ENCODE measurements around the gene CDH8.
"Not testable (repeated sequence)": the region's sequence is repeated elsewhere in the genome, so short reads cannot be mapped to it uniquely, and the experiment has no call there.

CDH8 gene

DNA sequence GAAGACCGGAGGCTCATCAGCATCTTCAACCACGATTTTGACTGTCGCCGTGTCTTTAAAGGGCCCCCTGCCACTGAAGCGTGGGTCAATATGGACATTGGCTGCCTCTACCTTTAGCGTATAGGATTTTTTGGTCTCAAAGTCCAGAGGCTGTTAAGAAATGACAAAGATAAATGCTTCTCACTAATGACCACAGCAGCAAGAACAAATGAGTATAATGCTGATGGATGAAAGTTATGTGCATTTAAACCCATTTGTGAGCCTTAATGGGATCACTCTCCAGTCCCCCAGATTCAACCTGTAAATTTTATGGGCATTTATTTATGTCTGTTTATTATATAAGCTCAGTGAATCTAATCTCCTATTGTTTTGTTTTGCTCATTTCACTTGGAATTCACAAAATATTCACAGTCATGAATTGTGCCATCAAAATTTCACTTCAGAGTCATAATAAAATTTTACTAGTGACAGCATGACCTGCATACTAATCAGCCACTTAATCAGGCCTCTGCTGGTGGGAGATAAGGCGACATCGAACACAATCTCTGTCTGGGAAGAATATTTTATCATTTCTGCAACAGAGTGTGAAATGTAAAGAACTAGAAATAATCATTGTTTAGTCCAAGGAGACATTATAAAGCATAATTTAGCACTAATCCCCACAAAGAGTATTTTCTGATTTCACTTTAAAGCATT, 218.5 kb downstream of the CDH8 start:
- H3K27ac ChIP-seq (ENCODE audit: low read depth, low read length) = no peak overlapping the region
- H3K36me3 ChIP-seq (ENCODE audit: control insufficient read depth, insufficient read depth, low read length) = no peaks in the 10 kb centered on the region; the same call in 1 of the 2 replicates
- H3K9me3 ChIP-seq (ENCODE audit: control insufficient read depth, insufficient read depth, low read length) = no peaks in the 10 kb centered on the region
- no peak overlapping the region for H3K9ac ChIP-seq (ENCODE audit: low read depth, low read length)
- H3K27me3 ChIP-seq (ENCODE audit: control insufficient read depth, insufficient read depth, low read length) = no peaks in the 10 kb centered on the region
- H3K4me1 ChIP-seq (ENCODE audit: control insufficient read depth, insufficient read depth, low read length) = peaks cover 12% of the 10 kb centered on the region
- H3K4me3 ChIP-seq (ENCODE audit: low read depth, low read length) = no peak overlapping the region

- Histone ChIP-seq H3K27ac (ENCODE audit: low read depth, low read length) (no peak overlapping the region), H3K27me3 (ENCODE audit: control insufficient read depth, insufficient read depth, low read length) (no peaks in the 10 kb centered on the region), H3K36me3 (ENCODE audit: control insufficient read depth, insufficient read depth, low read length) (no peaks in the 10 kb centered on the region; the same call in 1 of the 2 replicates), H3K9ac (ENCODE audit: low read depth, low read length) (no peak overlapping the region), H3K4me3 (ENCODE audit: low read depth, low read length) (no peak overlapping the region), H3K9me3 (ENCODE audit: control insufficient read depth, insufficient read depth, low read length) (no peaks in the 10 kb centered on the region), H3K4me1 (ENCODE audit: control insufficient read depth, insufficient read depth, low read length) (peaks cover 26% of the 10 kb centered on the region)
Measured at GRCh38 chr16:61814726-61815347, 221.4 kb downstream of the CDH8 start.

GRCh38 chr16:61813339-61813738, 222.9 kb downstream of the CDH8 start:
- H3K9ac ChIP-seq (ENCODE audit: low read depth, low read length) = no peak overlapping the region
- H3K27ac ChIP-seq (ENCODE audit: low read depth, low read length) = no peak overlapping the region
- H3K4me1 ChIP-seq (ENCODE audit: control insufficient read depth, insufficient read depth, low read length) = peaks cover 26% of the 10 kb centered on the region
- no peaks in the 10 kb centered on the region for H3K36me3 ChIP-seq (ENCODE audit: control insufficient read depth, insufficient read depth, low read length)
- no peaks in the 10 kb centered on the region for H3K9me3 ChIP-seq (ENCODE audit: control insufficient read depth, insufficient read depth, low read length)
- no peaks in the 10 kb centered on the region for H3K27me3 ChIP-seq (ENCODE audit: control insufficient read depth, insufficient read depth, low read length)
- no peak overlapping the region for H3K4me3 ChIP-seq (ENCODE audit: low read depth, low read length)

DNA sequence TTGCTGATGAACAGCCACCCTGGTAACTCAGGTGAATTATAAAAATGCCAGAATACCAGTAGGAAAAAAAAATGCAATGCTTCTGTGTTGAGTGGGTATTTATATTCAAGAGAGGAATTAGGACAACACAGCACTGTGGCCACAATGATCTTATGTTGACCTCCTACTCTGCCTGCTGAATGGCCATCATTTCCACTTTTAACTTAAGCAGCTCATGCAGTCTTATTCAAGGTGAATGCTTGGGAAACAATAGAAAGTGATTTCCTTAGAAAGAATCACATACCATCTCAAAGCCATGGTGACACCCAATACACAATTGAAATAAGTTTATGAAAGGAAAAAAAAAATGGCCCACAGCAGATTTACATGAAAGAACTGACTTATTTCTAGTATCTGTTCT, 224.0 kb downstream of the CDH8 start:
- Histone ChIP-seq H3K27ac (ENCODE audit: low read depth, low read length) (peak overlapping the region; percentile 21), H3K4me1 (ENCODE audit: control insufficient read depth, insufficient read depth, low read length) (peaks cover 26% of the 10 kb centered on the region), H3K9ac (ENCODE audit: low read depth, low read length) (no peak overlapping the region), H3K36me3 (ENCODE audit: control insufficient read depth, insufficient read depth, low read length) (no peaks in the 10 kb centered on the region), H3K9me3 (ENCODE audit: control insufficient read depth, insufficient read depth, low read length) (no peaks in the 10 kb centered on the region), H3K4me3 (ENCODE audit: low read depth, low read length) (no peak overlapping the region), H3K27me3 (ENCODE audit: control insufficient read depth, insufficient read depth, low read length) (no peaks in the 10 kb centered on the region)

DNA sequence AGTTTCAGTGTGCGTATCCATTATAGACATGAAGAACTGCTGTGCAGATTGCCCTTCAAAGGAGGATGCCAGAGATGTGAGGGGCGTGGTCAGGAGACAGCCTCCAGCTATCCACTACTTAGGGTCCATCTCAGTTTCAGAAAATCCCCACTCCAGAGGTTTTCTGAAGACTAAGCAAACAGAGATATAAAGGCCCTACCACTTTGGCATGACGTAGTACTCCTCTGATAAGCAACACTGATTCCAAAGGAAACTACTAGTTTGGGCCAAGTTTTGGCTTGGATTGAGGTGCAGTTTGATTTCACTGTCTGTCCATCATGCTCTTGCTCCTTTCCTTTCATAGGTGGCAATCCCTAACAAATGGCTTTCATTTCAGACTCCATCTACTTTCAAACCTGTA, 228.7 kb downstream of the CDH8 start:
- Histone ChIP-seq H3K36me3 (ENCODE audit: control insufficient read depth, insufficient read depth, low read length) (no peaks in the 10 kb centered on the region), H3K27ac (ENCODE audit: low read depth, low read length) (no peak overlapping the region), H3K4me1 (ENCODE audit: control insufficient read depth, insufficient read depth, low read length) (peaks cover 17% of the 10 kb centered on the region), H3K9me3 (ENCODE audit: control insufficient read depth, insufficient read depth, low read length) (no peaks in the 10 kb centered on the region), H3K4me3 (ENCODE audit: low read depth, low read length) (no peak overlapping the region), H3K9ac (ENCODE audit: low read depth, low read length) (no peak overlapping the region), H3K27me3 (ENCODE audit: control insufficient read depth, insufficient read depth, low read length) (no peaks in the 10 kb centered on the region)

DNA sequence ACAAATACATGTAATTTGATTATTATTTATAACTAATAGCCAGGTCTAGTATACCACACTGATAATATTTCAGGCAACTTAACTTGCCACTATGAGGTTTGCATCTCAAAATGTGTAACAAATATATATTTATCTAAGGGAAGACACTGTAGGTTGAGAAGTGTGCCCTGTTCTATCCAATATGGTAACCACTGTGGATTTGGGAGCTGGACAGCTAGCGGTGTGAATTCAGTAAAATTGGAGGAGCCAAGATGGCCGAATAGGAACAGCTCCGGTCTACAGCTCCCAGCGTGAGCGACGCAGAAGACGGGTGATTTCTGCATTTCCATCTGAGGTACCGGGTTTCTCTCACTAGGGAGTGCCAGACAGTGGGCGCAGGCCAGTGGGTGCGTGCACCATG, 235.0 kb downstream of the CDH8 start:
- H3K9ac ChIP-seq (ENCODE audit: low read depth, low read length); H3K4me1 ChIP-seq (ENCODE audit: control insufficient read depth, insufficient read depth, low read length); H3K36me3 ChIP-seq (ENCODE audit: control insufficient read depth, insufficient read depth, low read length); H3K9me3 ChIP-seq (ENCODE audit: control insufficient read depth, insufficient read depth, low read length); H3K27ac ChIP-seq (ENCODE audit: low read depth, low read length); H3K4me3 ChIP-seq (ENCODE audit: low read depth, low read length); H3K27me3 ChIP-seq (ENCODE audit: control insufficient read depth, insufficient read depth, low read length): not testable (repeated sequence)

DNA sequence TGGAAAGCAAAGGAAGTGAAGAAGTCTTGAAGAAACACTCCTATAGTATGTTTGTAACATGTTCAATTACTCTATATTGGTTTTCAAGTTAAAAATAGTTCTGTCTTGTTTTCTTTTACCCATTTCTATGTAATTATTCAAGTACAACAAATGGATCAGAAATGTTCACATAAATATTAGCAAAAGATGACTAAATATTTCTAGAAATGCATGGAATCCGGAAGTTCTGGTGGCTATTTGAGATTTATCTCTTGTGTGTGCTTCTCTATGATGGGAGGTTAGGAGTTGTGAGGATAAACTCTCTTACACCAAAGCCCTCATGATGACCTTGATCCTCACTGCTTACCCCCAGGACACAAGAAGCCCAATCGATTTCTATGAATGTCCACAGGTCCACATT, 237.5 kb downstream of the CDH8 start:
- no peak overlapping the region for H3K9ac ChIP-seq (ENCODE audit: low read depth, low read length)
- no peaks in the 10 kb centered on the region for H3K9me3 ChIP-seq (ENCODE audit: control insufficient read depth, insufficient read depth, low read length)
- no peaks in the 10 kb centered on the region for H3K36me3 ChIP-seq (ENCODE audit: control insufficient read depth, insufficient read depth, low read length)
- no peaks in the 10 kb centered on the region for H3K4me1 ChIP-seq (ENCODE audit: control insufficient read depth, insufficient read depth, low read length)
- no peak overlapping the region for H3K4me3 ChIP-seq (ENCODE audit: low read depth, low read length)
- H3K27me3 ChIP-seq (ENCODE audit: control insufficient read depth, insufficient read depth, low read length) = no peaks in the 10 kb centered on the region
- H3K27ac ChIP-seq (ENCODE audit: low read depth, low read length) = no peak overlapping the region

DNA sequence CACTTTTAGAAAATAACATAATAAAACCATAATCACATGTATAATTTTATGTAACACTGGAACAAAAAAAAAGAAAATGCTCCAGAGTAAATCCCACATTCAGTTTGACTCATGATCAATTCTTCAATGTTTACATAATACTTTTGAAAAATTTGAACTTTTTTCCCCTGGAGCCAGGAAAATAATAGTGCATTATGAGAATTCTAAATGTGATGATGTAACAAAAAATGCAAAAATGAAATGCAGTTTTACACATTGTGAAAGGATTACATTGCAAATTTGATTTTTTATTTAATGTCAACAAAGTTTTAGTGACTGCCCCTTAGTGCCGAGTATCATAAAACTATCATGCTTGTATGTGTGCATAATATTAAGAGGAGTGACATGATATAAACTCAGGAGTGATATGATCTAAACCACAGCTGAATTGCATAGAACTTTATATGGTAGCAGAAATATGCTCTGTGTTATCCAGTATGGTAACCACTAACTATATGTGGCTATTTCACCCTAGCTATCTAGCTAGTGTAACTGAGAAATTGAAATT, 238.2 kb downstream of the CDH8 start:
- no peak overlapping the region for H3K27ac ChIP-seq (ENCODE audit: low read depth, low read length)
- no peaks in the 10 kb centered on the region for H3K4me1 ChIP-seq (ENCODE audit: control insufficient read depth, insufficient read depth, low read length)
- H3K4me3 ChIP-seq (ENCODE audit: low read depth, low read length) = no peak overlapping the region
- no peaks in the 10 kb centered on the region for H3K27me3 ChIP-seq (ENCODE audit: control insufficient read depth, insufficient read depth, low read length)
- H3K9ac ChIP-seq (ENCODE audit: low read depth, low read length) = no peak overlapping the region
- no peaks in the 10 kb centered on the region for H3K9me3 ChIP-seq (ENCODE audit: control insufficient read depth, insufficient read depth, low read length)
- H3K36me3 ChIP-seq (ENCODE audit: control insufficient read depth, insufficient read depth, low read length) = no peaks in the 10 kb centered on the region

- Histone ChIP-seq H3K27me3 (ENCODE audit: control insufficient read depth, insufficient read depth, low read length) (no peaks in the 10 kb centered on the region), H3K36me3 (ENCODE audit: control insufficient read depth, insufficient read depth, low read length) (no peaks in the 10 kb centered on the region), H3K9me3 (ENCODE audit: control insufficient read depth, insufficient read depth, low read length) (no peaks in the 10 kb centered on the region), H3K9ac (ENCODE audit: low read depth, low read length) (no peak overlapping the region), H3K27ac (ENCODE audit: low read depth, low read length) (no peak overlapping the region), H3K4me3 (ENCODE audit: low read depth, low read length) (no peak overlapping the region), H3K4me1 (ENCODE audit: control insufficient read depth, insufficient read depth, low read length) (no peaks in the 10 kb centered on the region)
Measured at GRCh38 chr16:61797296-61797795, 238.9 kb downstream of the CDH8 start.

GRCh38 chr16:61792194-61792909, 243.9 kb downstream of the CDH8 start:
- Histone ChIP-seq H3K27ac (ENCODE audit: low read depth, low read length) (no peak overlapping the region), H3K9ac (ENCODE audit: low read depth, low read length) (no peak overlapping the region), H3K9me3 (ENCODE audit: control insufficient read depth, insufficient read depth, low read length) (no peaks in the 10 kb centered on the region), H3K36me3 (ENCODE audit: control insufficient read depth, insufficient read depth, low read length) (no peaks in the 10 kb centered on the region), H3K4me3 (ENCODE audit: low read depth, low read length) (no peak overlapping the region), H3K4me1 (ENCODE audit: control insufficient read depth, insufficient read depth, low read length) (no peaks in the 10 kb centered on the region), H3K27me3 (ENCODE audit: control insufficient read depth, insufficient read depth, low read length) (no peaks in the 10 kb centered on the region)

- no peak overlapping the region for H3K9ac ChIP-seq (ENCODE audit: low read depth, low read length)
- no peak overlapping the region for H3K4me3 ChIP-seq (ENCODE audit: low read depth, low read length)
- H3K4me1 ChIP-seq (ENCODE audit: control insufficient read depth, insufficient read depth, low read length) = no peaks in the 10 kb centered on the region
- no peaks in the 10 kb centered on the region for H3K27me3 ChIP-seq (ENCODE audit: control insufficient read depth, insufficient read depth, low read length)
- no peak overlapping the region for H3K27ac ChIP-seq (ENCODE audit: low read depth, low read length)
- H3K36me3 ChIP-seq (ENCODE audit: control insufficient read depth, insufficient read depth, low read length) = no peaks in the 10 kb centered on the region
- no peaks in the 10 kb centered on the region for H3K9me3 ChIP-seq (ENCODE audit: control insufficient read depth, insufficient read depth, low read length)
Measured at GRCh38 chr16:61791464-61791863, 244.8 kb downstream of the CDH8 start.

Data from HUES48 (cell line).